Endodermal cell (in vitro differentiated cells): ENCODE data around the gene WDR91. TPM values are rescaled to one million over a fixed set of nuclear protein-coding genes. Genes with fewer than 3 reads are reported as not detected.

Source experiments
- DNase-seq: peaks from one replicate; pipeline ENCODE4 v3.0.0-alpha.2; 2017
- H3K27ac ChIP-seq: 2 replicates; pipeline ENCODE4 v1.5.1; 2013; ENCODE audit warnings: mild to moderate bottlenecking, low read depth, low read length, moderate library complexity
- H3K27me3 ChIP-seq: 2 replicates; pipeline ENCODE4 v1.6.1; 2013; ENCODE audit warnings: mild to moderate bottlenecking, low read length, moderate library complexity; ENCODE audit not compliant: insufficient read depth, control insufficient read depth, poor library complexity, severe bottlenecking
- H3K36me3 ChIP-seq: 2 replicates; pipeline ENCODE4 v1.7.0; 2013; ENCODE audit warnings: mild to moderate bottlenecking, low read length, moderate library complexity; ENCODE audit not compliant: control insufficient read depth, insufficient read depth
- H3K4me1 ChIP-seq: one replicate; pipeline ENCODE4 v1.7.0; 2013; ENCODE audit warnings: low read length; ENCODE audit not compliant: control insufficient read depth, insufficient read depth
- H3K4me3 ChIP-seq: 2 replicates; pipeline ENCODE4 v1.5.1; 2013; ENCODE audit warnings: mild to moderate bottlenecking, low read length, moderate library complexity
- H3K9ac ChIP-seq: 2 replicates; pipeline ENCODE4 v1.6.1; 2013; ENCODE audit warnings: mild to moderate bottlenecking, low read length, moderate library complexity; ENCODE audit not compliant: poor library complexity, severe bottlenecking; ENCODE audit errors: extremely low read depth
- H3K9me3 ChIP-seq: 2 replicates; pipeline ENCODE4 v1.6.1; 2013; ENCODE audit warnings: mild to moderate bottlenecking, low read length, moderate library complexity; ENCODE audit not compliant: control insufficient read depth
- H3K27ac Mint-ChIP-seq: 2 replicates; pipeline ENCODE4 v1.8.0; 2020; ENCODE audit warnings: mixed read lengths
- H3K27me3 Mint-ChIP-seq: 2 replicates; pipeline ENCODE4 v1.8.0; 2021; ENCODE audit warnings: mild to moderate bottlenecking, mixed read lengths; ENCODE audit not compliant: insufficient read depth
- H3K36me3 Mint-ChIP-seq: 2 replicates; pipeline ENCODE4 v1.8.0; 2020; ENCODE audit warnings: low read depth, mixed read lengths
- H3K4me1 Mint-ChIP-seq: 2 replicates; pipeline ENCODE4 v1.8.0; 2020; ENCODE audit warnings: mixed read lengths
- H3K4me3 Mint-ChIP-seq: 2 replicates; pipeline ENCODE4 v1.8.0; 2020; ENCODE audit warnings: mild to moderate bottlenecking, moderate library complexity, mixed read lengths
- H3K9me3 Mint-ChIP-seq: 2 replicates; pipeline ENCODE4 v1.8.0; 2020; ENCODE audit warnings: mild to moderate bottlenecking, mixed read lengths
- CTCF ChIP-seq: fragments of 200-600 bp; sonication (generic); conservative IDR thresholded peaks from 2 replicates; pipeline ENCODE4 v1.5.0; 2021; ENCODE audit warnings: antibody characterized with exemption, mild to moderate bottlenecking
- WGBS, 2 experiments: methylation state at CpG; one replicate each; pipeline versions ENCODE4 v1.1.5 to v1.1.7; 2013; ENCODE audit warnings: missing lambda C conversion rate in 2 of 2, mixed read lengths in 1 of 2; ENCODE audit not compliant: insufficient coverage in 1 of 2, insufficient read length in 1 of 2; 5-methylcytosine and 5-hydroxymethylcytosine counted together
- total RNA-seq, 2 donors: library from RNA; stranded (reverse); fragmentation: NEBNext Ultra II Directional in 1 of 2; extraction: Animal tissue kit (Norgen Biotek cat#: 25700) in 1 of 2; gene quantifications; 2 replicates in 1 of 2; 3 replicates in 1 of 2; pipeline ENCODE4 v1.2.1, GENCODE V29; 2021

WDR91 gene
- total RNA-seq, 2 donors from 2014 or later, result 8.2 to 9.6 TPM

- no peaks in the 10 kb centered on the region for H3K27me3 ChIP-seq
- Mint-ChIP-seq H3K4me3 (no peak overlapping the region), H3K27me3 (no peaks in the 10 kb centered on the region), H3K36me3 (peaks cover 4% of the 10 kb centered on the region), H3K4me1 (no peaks in the 10 kb centered on the region), H3K9me3 (peaks cover 22% of the 10 kb centered on the region), H3K27ac (no peak overlapping the region)
- H3K9ac ChIP-seq, result no peak overlapping the region
- WGBS, 2 experiments, result 90 to 92% methylated on average over 8 of the region's 8 CpGs
- H3K4me1 ChIP-seq, result no peaks in the 10 kb centered on the region
- H3K36me3 ChIP-seq, result no peaks in the 10 kb centered on the region
- peaks cover 5% of the 10 kb centered on the region for H3K9me3 ChIP-seq
- no peak for TF ChIP-seq CTCF
- H3K4me3 ChIP-seq, result no peak overlapping the region
- DNase-seq, result no peak
- H3K27ac ChIP-seq, result no peak overlapping the region
Observed at GRCh38 chr7:135150072-135150782, 61.1 kb downstream of the WDR91 start.

DNA sequence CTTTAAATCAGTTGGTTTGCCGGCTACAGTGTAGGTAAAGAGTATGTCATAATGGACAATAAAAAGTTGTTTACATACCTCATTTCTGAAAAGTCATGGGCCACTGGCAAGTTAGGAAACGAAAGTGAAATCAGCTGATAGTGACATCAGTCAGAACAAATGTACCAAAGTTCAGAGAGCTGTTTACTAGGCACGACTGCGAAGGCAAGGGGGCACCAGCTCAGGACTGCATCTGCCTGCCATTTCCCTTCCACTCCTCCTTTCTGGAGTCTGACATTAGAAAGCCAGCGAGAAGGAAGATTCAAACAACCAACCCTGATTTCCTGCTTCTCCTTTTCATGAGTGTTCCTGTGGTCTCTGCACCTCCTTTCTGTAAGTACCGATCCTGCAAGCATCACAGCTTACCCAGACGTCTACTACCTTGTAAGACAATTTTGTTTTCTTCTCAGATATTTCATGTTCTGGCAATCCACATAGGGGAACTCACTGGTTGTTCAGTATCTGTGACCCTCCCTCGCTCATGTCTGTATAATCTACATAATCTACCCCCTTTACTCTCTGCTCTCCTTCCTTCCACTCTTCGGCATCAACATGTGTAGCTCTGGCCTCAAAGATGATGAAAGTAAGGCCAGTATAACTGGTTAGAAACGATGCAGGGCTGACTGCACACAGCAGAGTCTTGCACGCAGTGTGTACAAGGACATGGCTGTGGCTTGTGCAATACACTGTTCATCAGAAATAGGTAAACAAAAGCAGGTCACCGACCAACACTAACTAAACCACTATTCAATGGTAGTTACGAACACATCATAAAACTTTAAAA is 63.2 kb downstream of the WDR91 start, which contains the start of gene TMEM140:
TSS of gene TMEM140 (plus strand) at position 174 of the 823 bp plus-strand sequence. CDS start 16,370 bp downstream, outside the sequence.
- Histone ChIP-seq H3K4me1 (no peaks in the 10 kb centered on the region), H3K27me3 (no peaks in the 10 kb centered on the region), H3K36me3 (no peaks in the 10 kb centered on the region), H3K9ac (no peak within 1 kb of the TSS), H3K27ac (no peak within 1 kb of the TSS), H3K9me3 (no peaks in the 10 kb centered on the region), H3K4me3 (no peak within 1 kb of the TSS)
- no peaks in the 10 kb centered on the region for H3K4me1 Mint-ChIP-seq
- no peak within 1 kb of the TSS for H3K4me3 Mint-ChIP-seq
- DNase-seq, result no peak
- no peaks in the 10 kb centered on the region for H3K36me3 Mint-ChIP-seq
- peaks cover 5% of the 10 kb centered on the region for H3K9me3 Mint-ChIP-seq
- TF ChIP-seq CTCF, result no peak
- no peak within 1 kb of the TSS for H3K27ac Mint-ChIP-seq
- 83 to 93% methylated on average over 9 to 13 of the region's 13 CpGs for WGBS, 2 experiments
- no peaks in the 10 kb centered on the region for H3K27me3 Mint-ChIP-seq

- 89 to 92% methylated on average over 6 of the region's 6 CpGs for WGBS, 2 experiments
- Mint-ChIP-seq H3K4me3 (no peak overlapping the region), H3K4me1 (no peaks in the 10 kb centered on the region), H3K27me3 (no peaks in the 10 kb centered on the region), H3K36me3 (no peaks in the 10 kb centered on the region), H3K9me3 (no peaks in the 10 kb centered on the region), H3K27ac (no peak overlapping the region)
- Histone ChIP-seq H3K27me3 (no peaks in the 10 kb centered on the region), H3K9me3 (no peaks in the 10 kb centered on the region), H3K4me3 (no peak overlapping the region), H3K36me3 (no peaks in the 10 kb centered on the region), H3K4me1 (no peaks in the 10 kb centered on the region), H3K9ac (no peak overlapping the region), H3K27ac (no peak overlapping the region)
- no peak for TF ChIP-seq CTCF
- DNase-seq, result no peak
Observed at GRCh38 chr7:135147341-135147898, 63.9 kb downstream of the WDR91 start.
